ENCODE data around the gene TAPBP. TPM values are rescaled to one million over a fixed set of nuclear protein-coding genes. Genes with fewer than 3 reads are reported as not detected.

Gene TAPBP
- total and polyA plus RNA-seq, 2 of the 8 experiments (the other 6 are each of a cell fraction or from before 2014, with no cell fraction given) = 24.5 to 35.4 TPM

GRCh38 chr6:33356295-33356694, 42.4 kb upstream of the TAPBP start:
- Histone ChIP-seq H4K20me1 (replicated peaks in 1 of 2; ENCODE audit: control insufficient read depth in 1 of 2, insufficient read depth in 2 of 2, low read length in 2 of 2) (no peaks in the 10 kb centered on the region), H2BK15ac (ENCODE audit: low read length) (no peak overlapping the region), H3K27me3 (replicated peaks in 1 of 4; ENCODE audit: control insufficient read depth in 3 of 4, extremely low read depth in 1 of 4, insufficient read depth in 3 of 4, low read length in 3 of 4) (no peaks in the 10 kb centered on the region), H2BK120ac (replicated peaks; ENCODE audit: low read depth, low read length) (no peak overlapping the region), H3K23me2 (ENCODE audit: low read depth, low read length) (no peaks in the 10 kb centered on the region), H3K9me3 (ENCODE audit: insufficient read depth in 2 of 2, low read depth in 1 of 2, low read length in 1 of 2) (peaks cover 0 to 4% of the 10 kb centered on the region in 2 experiments; a peak in 1 of 4 replicates), H3K56ac (replicated peaks; ENCODE audit: insufficient read length, low read depth, low read length) (no peak overlapping the region), H3K4ac (replicated peaks; ENCODE audit: insufficient read length, low read depth, low read length) (no peak overlapping the region), H4K91ac (replicated peaks; ENCODE audit: insufficient read length, low read length) (no peak overlapping the region), H4K8ac (ENCODE audit: extremely low read depth, insufficient read depth, low read length) (no peak overlapping the region), H3K36me3 (ENCODE audit: control insufficient read depth in 2 of 4, insufficient read depth in 4 of 4, low read length in 3 of 4) (no peaks in the 10 kb centered on the region), H4K5ac (ENCODE audit: insufficient read length, low read depth, low read length) (no peak overlapping the region), H3K4me2 (ENCODE audit: insufficient read depth in 1 of 2, low read depth in 2 of 2, low read length in 2 of 2) (no peak overlapping the region), H3K4me1 (replicated peaks in 1 of 4; ENCODE audit: control insufficient read depth in 3 of 4, insufficient read depth in 4 of 4, low read length in 3 of 4) (no peaks in the 10 kb centered on the region), H3K4me3 (ENCODE audit: extremely low read depth in 1 of 4, insufficient read depth in 2 of 4, low read depth in 3 of 4, low read length in 4 of 4) (no peak overlapping the region), H3K79me2 (ENCODE audit: control insufficient read depth in 1 of 2, insufficient read depth in 2 of 2, low read length in 2 of 2) (no peaks in the 10 kb centered on the region), H3K18ac (ENCODE audit: extremely low read depth, low read length) (no peak overlapping the region), H2BK12ac (ENCODE audit: low read depth, low read length) (no peak overlapping the region), H3K9ac (replicated peaks in 1 of 4; ENCODE audit: extremely low read depth in 1 of 4, low read depth in 3 of 4, low read length in 3 of 4) (no peak overlapping the region), H2BK20ac (ENCODE audit: low read length) (no peak overlapping the region), H3K14ac (ENCODE audit: insufficient read length) (no peak overlapping the region), H2AK5ac (ENCODE audit: low read depth, low read length) (peak overlapping the region; percentile 24; the same call in 1 of the 2 replicates), H2BK5ac (ENCODE audit: low read depth, low read length) (no peak overlapping the region), H3K23ac (ENCODE audit: insufficient read length) (no peak overlapping the region), H3K79me1 (ENCODE audit: low read depth, low read length) (no peaks in the 10 kb centered on the region), H2AFZ (ENCODE audit: low read length) (no peak overlapping the region), H3K27ac (ENCODE audit: low read depth, low read length) (no peak overlapping the region)
- TF ChIP-seq ASH2L (IDR thresholded peaks at IDR 0.05; ENCODE audit: low read length) = no peak
- TF ChIP-seq HDAC2 (IDR thresholded peaks at IDR 0.05; ENCODE audit: borderline replicate concordance in 1 of 2, low read depth in 2 of 2, low read length in 2 of 2) = no peak
- TF ChIP-seq PHF8 (conservative IDR thresholded peaks at IDR 0.05; ENCODE audit: low read depth, low read length) = no peak
- no peak for TF ChIP-seq YY1 (IDR thresholded peaks at IDR 0.05; ENCODE audit: low read depth, low read length)
- no peak for TF ChIP-seq SP1 (IDR thresholded peaks at IDR 0.05; ENCODE audit: low read depth, low read length)
- TF ChIP-seq RNF2 (IDR thresholded peaks at IDR 0.05; ENCODE audit: borderline replicate concordance, low read depth, low read length, missing control alignments, poor library complexity, severe bottlenecking) = no peak
- TF ChIP-seq EP300 (IDR thresholded peaks at IDR 0.05; ENCODE audit: borderline replicate concordance in 1 of 2, low read depth in 2 of 2, low read length in 2 of 2) = no peak
- ChIA-PET POLR2A (ENCODE audit: partially characterized antibody) (interaction anchor here (1.2 kb wide), 1 partner anchor 85 kb away, joined by 3 read pairs; the partner anchor contains the start of genes RPS18 and VPS52), CTCF (ENCODE audit: partially characterized antibody) (interaction anchor here (1.0 to 1.2 kb wide), 2 partner anchors 9 to 11 kb away, joined by 3 to 6 read pairs; no protein-coding TSS in a partner anchor)
- DNase-seq (ENCODE audit: low read depth in 1 of 2, low spot score in 2 of 2) (no peak), FAIRE-seq (no peak)
- 81% methylated on average over 3 of the region's 3 CpGs; no CpG with 5 or more reads in 1 of the 2 experiments for WGBS, 2 experiments (ENCODE audit: extremely low coverage in 1 of 2, insufficient coverage in 1 of 2, insufficient read length in 1 of 2, insufficient replicate concordance in 2 of 2, low coverage in 1 of 2, low lambda C conversion rate in 2 of 2, missing lambda C conversion rate in 1 of 2)

All from H1 (cell line).